Muscle of leg (tissue), 11 donors: Measurements from ENCODE around the gene STK4. TPM values are rescaled to one million over a fixed set of nuclear protein-coding genes. Genes with fewer than 3 reads are reported as not detected.

Experiments used
- DNase-seq: peaks from one replicate; pipeline ENCODE4 v3.0.0; 2013
- H3K27ac ChIP-seq: one replicate; pipeline ENCODE4 v1.5.1; 2013; ENCODE audit warnings: mild to moderate bottlenecking, low read length, control low read depth
- H3K27me3 ChIP-seq: one replicate; pipeline ENCODE4 v1.6.1; 2013; ENCODE audit warnings: low read length; ENCODE audit not compliant: control insufficient read depth, insufficient read depth
- H3K36me3 ChIP-seq: one replicate; pipeline ENCODE4 v1.6.1; 2013; ENCODE audit warnings: low read length; ENCODE audit not compliant: control insufficient read depth, insufficient read depth
- H3K4me1 ChIP-seq: one replicate; pipeline ENCODE4 v1.6.1; 2013; ENCODE audit warnings: low read length; ENCODE audit not compliant: control insufficient read depth, insufficient read depth
- H3K4me3 ChIP-seq: one replicate; pipeline ENCODE4 v1.5.1; 2013; ENCODE audit warnings: low read length, control low read depth
- H3K9me3 ChIP-seq: replicated peaks from 2 replicates; pipeline ENCODE4 v1.6.1; 2013; ENCODE audit warnings: low read depth, low read length; ENCODE audit not compliant: control insufficient read depth
- WGBS: methylation state at CpG from one replicate; pipeline ENCODE4 v1.1.5; 2013; ENCODE audit warnings: missing lambda C conversion rate; ENCODE audit not compliant: insufficient coverage; 5-methylcytosine and 5-hydroxymethylcytosine counted together
- polyA plus RNA-seq, 8 donors: library from polyadenylated mRNA; unstranded; fragments of 120-200 nt; gene quantifications; one replicate each; pipeline versions ENCODE4 v1.2.1 to v1.2.3, GENCODE V29; 2013; ENCODE audit warnings: inconsistent platforms in 1 of 8, low replicate concordance in 1 of 8; ENCODE audit not compliant: insufficient read length in 8 of 8, insufficient read depth in 1 of 8
- total RNA-seq: library from RNA; stranded (reverse); fragments of 120-200 nt; gene quantifications from one replicate; pipeline ENCODE4 v1.2.4, GENCODE V29; 2013

The STK4 gene
- total and polyA plus RNA-seq, 9 donors = 7.7 to 11.7 (median 8.8) TPM

- no CpG with 5 or more reads among the region's 4 CpGs for WGBS
- Histone ChIP-seq H3K9me3 (no peaks in the 10 kb centered on the region), H3K4me3 (no peak overlapping the region), H3K27ac (no peak overlapping the region), H3K4me1 (no peaks in the 10 kb centered on the region), H3K27me3 (no peaks in the 10 kb centered on the region), H3K36me3 (peaks cover 12% of the 10 kb centered on the region)
- DNase-seq = no peak
These were observed 10.4 kb downstream of the STK4 start for GRCh38 chr20:44976698-44977097.

GRCh38 chr20:44979090-44979621 is 12.8 kb downstream of the STK4 start:
- H3K4me3 ChIP-seq = no peak overlapping the region
- no peaks in the 10 kb centered on the region for H3K9me3 ChIP-seq
- H3K27me3 ChIP-seq = no peaks in the 10 kb centered on the region
- peak overlapping the region; percentile 43 for H3K27ac ChIP-seq
- WGBS = 83% methylated on average over 1 of the region's 2 CpGs
- H3K4me1 ChIP-seq = no peaks in the 10 kb centered on the region
- H3K36me3 ChIP-seq = peaks cover 19% of the 10 kb centered on the region
- peak; percentile 77 for DNase-seq

GRCh38 chr20:44981736-44982406 is 15.6 kb downstream of the STK4 start:
- no peaks in the 10 kb centered on the region for H3K4me1 ChIP-seq
- H3K36me3 ChIP-seq = peaks cover 13% of the 10 kb centered on the region
- H3K27me3 ChIP-seq = no peaks in the 10 kb centered on the region
- no peak for DNase-seq
- H3K4me3 ChIP-seq = no peak overlapping the region
- no peak overlapping the region for H3K27ac ChIP-seq
- WGBS = 100% methylated on average over 2 of the region's 8 CpGs
- H3K9me3 ChIP-seq = no peaks in the 10 kb centered on the region

GRCh38 chr20:44983093-44983674 is 16.9 kb downstream of the STK4 start:
- no peak overlapping the region for H3K4me3 ChIP-seq
- DNase-seq = no peak
- H3K27ac ChIP-seq = no peak overlapping the region
- H3K27me3 ChIP-seq = no peaks in the 10 kb centered on the region
- no peaks in the 10 kb centered on the region for H3K9me3 ChIP-seq
- H3K36me3 ChIP-seq = peaks cover 13% of the 10 kb centered on the region
- H3K4me1 ChIP-seq = no peaks in the 10 kb centered on the region
- WGBS = 92% methylated on average over 6 of the region's 7 CpGs

GRCh38 chr20:44988631-44989171 is 22.4 kb downstream of the STK4 start:
- H3K4me3 ChIP-seq = no peak overlapping the region
- H3K36me3 ChIP-seq = no peaks in the 10 kb centered on the region
- H3K27ac ChIP-seq = no peak overlapping the region
- H3K9me3 ChIP-seq = no peaks in the 10 kb centered on the region
- DNase-seq = no peak
- WGBS = 57% methylated on average over 1 of the region's 1 CpG
- no peaks in the 10 kb centered on the region for H3K27me3 ChIP-seq
- H3K4me1 ChIP-seq = no peaks in the 10 kb centered on the region

GRCh38 chr20:44990425-44990824 is 24.1 kb downstream of the STK4 start:
- H3K4me1 ChIP-seq = no peaks in the 10 kb centered on the region
- DNase-seq = peak; percentile 10
- no peaks in the 10 kb centered on the region for H3K27me3 ChIP-seq
- no peaks in the 10 kb centered on the region for H3K9me3 ChIP-seq
- peak overlapping the region; percentile 3 for H3K27ac ChIP-seq
- peaks cover 3% of the 10 kb centered on the region for H3K36me3 ChIP-seq
- H3K4me3 ChIP-seq = no peak overlapping the region
- no CpG with 5 or more reads among the region's 3 CpGs for WGBS

GRCh38 chr20:44990957-44991356 is 24.6 kb downstream of the STK4 start:
- H3K9me3 ChIP-seq = no peaks in the 10 kb centered on the region
- no peaks in the 10 kb centered on the region for H3K4me1 ChIP-seq
- H3K4me3 ChIP-seq = no peak overlapping the region
- no peak for DNase-seq
- H3K36me3 ChIP-seq = peaks cover 4% of the 10 kb centered on the region
- peak overlapping the region; percentile 3 for H3K27ac ChIP-seq
- H3K27me3 ChIP-seq = no peaks in the 10 kb centered on the region

- no peaks in the 10 kb centered on the region for H3K9me3 ChIP-seq
- no peaks in the 10 kb centered on the region for H3K27me3 ChIP-seq
- DNase-seq = no peak
- no peak overlapping the region for H3K4me3 ChIP-seq
- WGBS = 80% methylated on average over 1 of the region's 3 CpGs
- peaks cover 17% of the 10 kb centered on the region for H3K36me3 ChIP-seq
- H3K27ac ChIP-seq = no peak overlapping the region
- no peaks in the 10 kb centered on the region for H3K4me1 ChIP-seq
These were observed 27.0 kb downstream of the STK4 start for GRCh38 chr20:44993343-44993742.

GRCh38 chr20:44997171-44997570 is 30.9 kb downstream of the STK4 start:
- Histone ChIP-seq H3K36me3 (peaks cover 24% of the 10 kb centered on the region), H3K9me3 (no peaks in the 10 kb centered on the region), H3K4me1 (no peaks in the 10 kb centered on the region), H3K27me3 (no peaks in the 10 kb centered on the region), H3K27ac (no peak overlapping the region), H3K4me3 (no peak overlapping the region)
- 93% methylated on average over 5 of the region's 6 CpGs for WGBS
- no peak for DNase-seq

GRCh38 chr20:44997668-44998067 is 31.4 kb downstream of the STK4 start:
- peaks cover 24% of the 10 kb centered on the region for H3K36me3 ChIP-seq
- no peaks in the 10 kb centered on the region for H3K9me3 ChIP-seq
- WGBS = 87% methylated on average over 2 of the region's 5 CpGs
- H3K4me1 ChIP-seq = no peaks in the 10 kb centered on the region
- no peak overlapping the region for H3K27ac ChIP-seq
- H3K4me3 ChIP-seq = no peak overlapping the region
- H3K27me3 ChIP-seq = no peaks in the 10 kb centered on the region
- no peak for DNase-seq
